GM18861 (cell line): ENCODE data around the gene CSTB.

Experiments
- ATAC-seq: cut with Tn5 transposase; IDR thresholded peaks from one replicate; pipeline ENCODE4 v1.9.1; 2021; ENCODE audit not compliant: unreplicated experiment

CSTB gene

GRCh38 chr21:43793243-43793642 lies 17.1 kb upstream of the CSTB start:
- ATAC-seq, result no peak

DNA sequence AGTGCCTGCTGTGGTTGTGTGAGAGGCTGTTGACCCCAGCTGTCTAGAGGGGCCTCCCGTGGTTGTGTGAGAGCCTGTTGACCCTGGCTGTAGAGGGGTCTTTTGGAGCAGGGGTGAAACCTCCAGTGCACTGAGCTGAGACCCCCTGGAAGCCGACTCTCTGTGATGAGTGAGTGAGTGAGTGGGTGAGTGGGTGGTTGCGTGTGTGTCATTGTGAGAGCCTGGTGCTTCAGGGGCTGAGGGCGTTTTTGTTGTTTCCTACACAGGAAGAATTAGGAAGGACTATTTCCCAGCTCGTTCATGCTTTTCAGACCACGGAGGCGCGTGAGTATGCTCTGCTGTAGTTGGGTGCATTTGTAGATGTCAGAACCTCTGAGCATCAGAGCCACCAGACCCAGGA lies 16.3 kb upstream of the CSTB start:
- ATAC-seq, result no peak

DNA sequence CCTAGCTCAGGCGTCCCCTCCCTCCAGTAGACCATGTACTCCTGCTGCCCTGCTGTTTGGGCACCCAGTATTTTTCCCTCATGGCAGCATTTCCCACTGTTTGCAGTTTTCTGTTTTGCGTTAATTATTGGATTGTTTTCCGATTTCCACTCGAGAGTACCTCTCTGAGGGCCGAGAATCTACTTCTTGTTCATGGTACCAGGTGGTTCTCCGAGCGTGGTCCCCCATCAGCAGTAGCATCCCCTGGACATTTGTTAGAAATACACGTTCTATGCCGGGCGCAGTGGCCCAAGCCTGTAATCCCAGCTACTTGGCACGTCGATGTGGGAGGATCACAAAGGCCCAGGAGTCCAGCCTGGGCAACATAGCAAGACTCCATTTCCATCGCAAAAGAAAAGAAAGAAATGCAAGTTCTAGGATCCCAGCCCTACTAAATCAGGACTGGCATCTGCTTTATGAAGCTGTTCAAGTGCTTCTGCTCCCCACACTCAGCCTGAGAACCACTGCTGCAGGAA lies 14.0 kb upstream of the CSTB start:
- no peak for ATAC-seq

DNA sequence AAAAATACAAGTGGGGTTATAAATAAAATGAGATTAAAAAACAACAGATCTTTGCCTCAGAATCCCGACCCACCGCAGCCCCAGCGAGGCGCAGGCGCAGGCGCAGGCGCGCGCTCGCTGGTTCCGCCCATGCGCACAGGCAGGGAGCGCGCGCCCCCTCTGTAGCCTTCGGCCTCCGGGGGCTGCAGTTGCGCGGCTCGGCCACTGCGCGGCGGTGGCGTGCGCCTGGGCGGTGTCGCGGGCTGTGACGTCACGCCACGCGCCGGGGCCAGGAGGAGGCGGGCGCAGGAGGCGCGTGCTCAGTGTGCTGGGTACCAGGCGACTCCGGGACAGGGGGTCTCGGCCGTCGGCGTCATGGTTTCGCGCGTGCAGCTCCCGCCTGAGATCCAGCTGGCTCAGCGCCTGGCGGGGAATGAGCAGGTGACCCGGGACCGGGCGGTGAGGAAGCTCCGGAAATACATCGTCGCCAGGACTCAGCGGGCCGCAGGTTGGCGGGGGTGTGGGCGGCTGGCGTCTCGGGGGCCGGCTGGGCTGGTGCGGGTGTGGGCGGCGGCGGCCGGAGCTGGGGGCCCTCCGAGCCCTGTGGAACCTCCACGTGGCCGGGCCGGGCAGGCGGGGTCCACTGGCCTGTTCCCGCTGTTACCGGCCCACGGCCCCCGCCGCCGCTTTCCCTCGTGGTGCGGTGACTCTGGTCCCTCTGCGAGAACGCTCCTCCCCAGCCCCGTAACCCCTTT lies 13.3 kb upstream of the CSTB start, which contains the start of gene RRP1:
Gene RRP1 (plus strand): TSS at position 302 of the 734 bp plus-strand sequence. CDS start 53 bp downstream, at position 355.
- ATAC-seq, result peak; percentile 82

DNA sequence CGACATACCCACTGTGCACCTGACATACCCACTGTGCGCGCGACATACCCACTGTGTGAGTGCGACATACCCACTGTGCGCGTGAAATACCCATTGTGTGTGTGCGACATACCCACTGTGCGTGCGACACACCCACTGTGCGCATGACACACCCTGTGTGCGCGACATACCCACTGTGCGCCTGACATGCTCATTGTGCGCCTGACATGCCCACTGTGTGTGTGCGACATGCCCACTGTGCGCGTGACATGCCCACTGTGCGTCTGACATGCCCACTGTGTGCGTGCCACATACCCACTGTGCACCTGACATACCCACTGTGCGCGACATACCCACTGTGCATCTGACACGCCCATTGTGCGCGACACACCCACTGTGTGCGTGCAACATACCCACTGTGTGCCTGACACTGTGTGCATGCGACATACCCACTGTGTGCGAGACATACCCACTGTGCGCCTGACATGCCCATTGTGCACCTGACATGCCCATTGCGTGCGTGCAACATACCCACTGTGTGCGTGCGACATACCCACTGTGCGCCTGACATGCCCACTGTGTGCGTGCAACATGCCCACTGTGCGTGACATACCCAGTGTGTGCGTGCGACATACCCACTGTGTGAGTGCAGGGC lies 10.8 kb upstream of the CSTB start:
- ATAC-seq, result no peak

- ATAC-seq, result no peak
Observed at GRCh38 chr21:43786300-43786806, 10.2 kb upstream of the CSTB start.

DNA sequence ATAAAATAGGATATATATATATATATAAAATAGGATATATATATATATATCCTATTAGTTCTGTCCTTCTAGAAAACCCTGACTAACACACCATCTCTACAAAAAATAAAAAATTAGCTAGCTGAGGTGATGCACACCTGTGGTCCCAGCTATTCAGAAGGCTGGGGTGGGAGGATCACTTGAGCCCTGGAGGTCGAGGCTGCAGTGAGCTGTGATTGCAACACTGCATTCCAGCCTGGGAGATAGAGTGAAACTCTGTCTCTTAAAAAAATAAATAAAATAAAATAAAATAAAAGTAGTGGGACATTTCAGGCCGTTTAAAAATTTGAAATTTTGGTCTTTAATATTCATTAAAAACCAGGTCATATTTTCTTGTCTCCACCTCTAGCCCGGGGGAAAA lies 9.0 kb upstream of the CSTB start:
- no peak for ATAC-seq

GRCh38 chr21:43783098-43783700 lies 7.1 kb upstream of the CSTB start:
- ATAC-seq, result no peak

DNA sequence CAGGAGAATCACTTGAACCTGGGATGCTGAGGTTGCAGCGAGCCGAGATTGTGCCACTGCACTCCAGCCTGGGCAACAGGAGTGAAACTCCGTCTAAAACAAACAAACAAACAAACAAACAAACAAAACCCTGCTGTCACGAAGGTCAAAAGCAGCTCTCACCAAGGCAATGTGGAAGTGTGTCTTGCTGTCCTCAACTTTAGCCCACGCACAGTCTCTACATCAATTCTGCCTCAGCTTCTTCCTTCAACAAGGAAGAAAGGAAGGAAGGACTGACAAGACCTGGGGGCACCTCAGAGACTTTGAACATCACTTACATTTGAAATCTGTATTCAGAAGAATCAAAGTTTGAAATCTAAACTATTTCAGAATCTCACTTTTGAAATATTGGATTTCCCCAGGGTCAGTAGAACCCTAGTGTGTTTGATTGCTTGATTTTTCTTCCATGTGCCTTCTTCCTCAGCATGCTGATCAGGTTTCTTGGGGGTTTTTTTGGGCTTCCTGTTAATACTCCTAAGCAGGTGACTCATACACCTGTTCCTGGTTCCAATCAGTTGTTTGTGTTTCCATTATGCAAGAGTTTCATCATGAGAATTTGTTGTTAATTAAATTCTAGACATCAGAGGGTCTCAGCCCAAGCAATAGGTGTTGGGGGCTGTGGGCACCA lies 6.5 kb upstream of the CSTB start:
- no peak for ATAC-seq

GRCh38 chr21:43781846-43782245 lies 5.7 kb upstream of the CSTB start:
- no peak for ATAC-seq

DNA sequence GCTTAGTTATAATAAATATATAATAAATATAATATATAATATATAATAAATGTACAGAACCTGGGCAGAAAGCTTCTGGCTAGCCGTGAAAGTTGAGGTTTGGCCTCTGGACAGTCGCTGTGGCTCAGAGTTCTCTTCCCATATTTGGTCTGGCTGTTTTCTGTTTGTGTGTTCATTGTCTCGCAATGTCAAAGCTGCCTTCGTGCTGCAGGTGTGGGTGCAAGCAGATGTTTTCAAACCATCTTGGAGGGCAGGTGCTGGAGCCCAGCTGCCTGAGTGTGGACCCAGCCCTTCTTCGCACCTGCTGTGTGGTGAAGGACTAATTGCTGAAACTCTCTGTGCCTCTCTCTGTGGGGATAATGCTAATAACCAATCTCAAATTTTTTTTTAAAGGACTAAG lies 3.6 kb upstream of the CSTB start:
- ATAC-seq, result no peak

- ATAC-seq, result no peak
Observed at GRCh38 chr21:43778469-43779335, 2.6 kb upstream of the CSTB start.

GRCh38 chr21:43777953-43778352 lies 1.8 kb upstream of the CSTB start:
- no peak for ATAC-seq

- no peak for ATAC-seq
Observed at GRCh38 chr21:43775190-43775589, 918 bp downstream of the CSTB start.

- ATAC-seq, result no peak
Observed at GRCh38 chr21:43774163-43774562, 1.9 kb downstream of the CSTB start.

- no peak for ATAC-seq
Observed at GRCh38 chr21:43772425-43772821, 3.7 kb downstream of the CSTB start.

- ATAC-seq, result no peak
Observed at GRCh38 chr21:43771698-43772424, 4.2 kb downstream of the CSTB start.

- no peak for ATAC-seq
Observed at GRCh38 chr21:43771199-43771675, 4.9 kb downstream of the CSTB start.

- no peak for ATAC-seq
Observed at GRCh38 chr21:43770066-43770655, 5.9 kb downstream of the CSTB start.
